Type B pancreatic cell (in vitro differentiated cells): ENCODE measurements around the gene ST14. TPM values are rescaled to one million over a fixed set of nuclear protein-coding genes. Genes with fewer than 3 reads are reported as not detected.

Source experiments
- DNase-seq: peaks from one replicate; pipeline ENCODE4 v3.0.0; 2021; ENCODE audit warnings: mixed read lengths; ENCODE audit not compliant: unreplicated experiment; ENCODE audit errors: extremely low spot score
- H3K27ac Mint-ChIP-seq: 2 replicates; pipeline ENCODE4 v1.8.0; 2021; ENCODE audit warnings: mild to moderate bottlenecking, mixed read lengths
- H3K27me3 Mint-ChIP-seq: 2 replicates; pipeline ENCODE4 v1.8.0; 2021; ENCODE audit warnings: mixed read lengths
- H3K36me3 Mint-ChIP-seq: 2 replicates; pipeline ENCODE4 v1.8.0; 2021; ENCODE audit warnings: mixed read lengths
- H3K4me1 Mint-ChIP-seq: one replicate; pipeline ENCODE4 v1.8.0; 2021; ENCODE audit warnings: mixed read lengths; ENCODE audit not compliant: unreplicated experiment
- H3K4me3 Mint-ChIP-seq: 2 replicates; pipeline ENCODE4 v1.8.0; 2021; ENCODE audit warnings: mild to moderate bottlenecking, mixed read lengths
- H3K9me3 Mint-ChIP-seq: 2 replicates; pipeline ENCODE4 v1.8.0; 2021; ENCODE audit warnings: mixed read lengths
- CTCF ChIP-seq: fragments of 200-600 bp; sonication (generic); conservative IDR thresholded peaks from 2 replicates; pipeline ENCODE4 v1.5.0; 2021; ENCODE audit warnings: antibody characterized with exemption, mild to moderate bottlenecking
- total RNA-seq: library from RNA; stranded (reverse); gene quantifications from 2 replicates; pipeline ENCODE4 v1.2.1, GENCODE V29; 2021; ENCODE audit warnings: low replicate concordance

ST14 gene
- total RNA-seq, 1 donor from 2014 or later: 71.7 TPM

GRCh38 chr11:130198292-130198691 is 38.7 kb downstream of the ST14 start:
- TF ChIP-seq CTCF: no peak
- no peak for DNase-seq
- H3K27me3 Mint-ChIP-seq: no peaks in the 10 kb centered on the region
- no peak overlapping the region for H3K27ac Mint-ChIP-seq
- H3K36me3 Mint-ChIP-seq: peaks cover 11% of the 10 kb centered on the region
- no peak overlapping the region for H3K4me3 Mint-ChIP-seq
- no peaks in the 10 kb centered on the region for H3K9me3 Mint-ChIP-seq
- H3K4me1 Mint-ChIP-seq: no peaks in the 10 kb centered on the region

DNA sequence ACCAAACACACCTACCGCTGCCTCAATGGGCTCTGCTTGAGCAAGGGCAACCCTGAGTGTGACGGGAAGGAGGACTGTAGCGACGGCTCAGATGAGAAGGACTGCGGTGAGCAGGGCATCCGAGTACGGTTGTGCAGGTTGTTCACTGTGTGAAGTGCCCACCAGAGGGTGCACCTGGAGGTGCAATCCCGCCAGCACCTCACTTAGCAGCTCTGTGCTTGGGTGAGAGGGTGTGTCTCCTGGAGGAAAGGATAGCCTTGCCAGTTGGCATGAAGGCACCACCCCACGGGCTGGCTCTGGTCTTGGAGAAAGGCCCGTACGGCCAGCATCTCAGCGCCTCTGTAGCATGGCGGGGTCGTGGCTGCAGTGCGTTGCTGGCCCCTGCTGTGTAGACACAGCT is 39.4 kb downstream of the ST14 start:
- Mint-ChIP-seq H3K4me1 (no peaks in the 10 kb centered on the region), H3K36me3 (peaks cover 13% of the 10 kb centered on the region), H3K27ac (no peak overlapping the region), H3K4me3 (no peak overlapping the region), H3K27me3 (no peaks in the 10 kb centered on the region), H3K9me3 (no peaks in the 10 kb centered on the region)
- TF ChIP-seq CTCF: no peak
- DNase-seq: no peak

DNA sequence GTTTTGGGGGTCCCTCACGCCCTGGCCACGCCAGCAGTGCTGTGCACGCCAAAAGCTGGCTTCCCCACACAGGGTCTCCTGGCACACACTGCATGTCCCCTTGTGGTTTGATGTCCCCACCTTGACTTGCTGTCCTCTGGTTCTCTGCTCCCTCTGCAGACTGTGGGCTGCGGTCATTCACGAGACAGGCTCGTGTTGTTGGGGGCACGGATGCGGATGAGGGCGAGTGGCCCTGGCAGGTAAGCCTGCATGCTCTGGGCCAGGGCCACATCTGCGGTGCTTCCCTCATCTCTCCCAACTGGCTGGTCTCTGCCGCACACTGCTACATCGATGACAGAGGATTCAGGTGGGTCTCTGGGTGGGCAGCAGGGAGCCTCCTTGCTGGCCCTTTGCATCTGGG is 40.2 kb downstream of the ST14 start:
- H3K27me3 Mint-ChIP-seq: no peaks in the 10 kb centered on the region
- H3K9me3 Mint-ChIP-seq: no peaks in the 10 kb centered on the region
- no peak for DNase-seq
- peaks cover 12% of the 10 kb centered on the region for H3K36me3 Mint-ChIP-seq
- no peaks in the 10 kb centered on the region for H3K4me1 Mint-ChIP-seq
- TF ChIP-seq CTCF: no peak
- H3K4me3 Mint-ChIP-seq: no peak overlapping the region
- H3K27ac Mint-ChIP-seq: no peak overlapping the region

- H3K4me1 Mint-ChIP-seq: no peaks in the 10 kb centered on the region
- no peaks in the 10 kb centered on the region for H3K27me3 Mint-ChIP-seq
- no peak overlapping the region for H3K4me3 Mint-ChIP-seq
- peaks cover 12% of the 10 kb centered on the region for H3K36me3 Mint-ChIP-seq
- no peak overlapping the region for H3K27ac Mint-ChIP-seq
- TF ChIP-seq CTCF: no peak
- no peak for DNase-seq
- H3K9me3 Mint-ChIP-seq: no peaks in the 10 kb centered on the region
These were observed 41.4 kb downstream of the ST14 start for GRCh38 chr11:130201026-130201425.

GRCh38 chr11:130202009-130202817 is 42.6 kb downstream of the ST14 start:
- H3K9me3 Mint-ChIP-seq: no peaks in the 10 kb centered on the region
- H3K4me3 Mint-ChIP-seq: no peak overlapping the region
- TF ChIP-seq CTCF: no peak
- DNase-seq: no peak
- H3K27me3 Mint-ChIP-seq: no peaks in the 10 kb centered on the region
- no peak overlapping the region for H3K27ac Mint-ChIP-seq
- H3K36me3 Mint-ChIP-seq: peaks cover 12% of the 10 kb centered on the region
- H3K4me1 Mint-ChIP-seq: no peaks in the 10 kb centered on the region
